ENCODE results near the gene EVI5L.

EVI5L gene

DNA sequence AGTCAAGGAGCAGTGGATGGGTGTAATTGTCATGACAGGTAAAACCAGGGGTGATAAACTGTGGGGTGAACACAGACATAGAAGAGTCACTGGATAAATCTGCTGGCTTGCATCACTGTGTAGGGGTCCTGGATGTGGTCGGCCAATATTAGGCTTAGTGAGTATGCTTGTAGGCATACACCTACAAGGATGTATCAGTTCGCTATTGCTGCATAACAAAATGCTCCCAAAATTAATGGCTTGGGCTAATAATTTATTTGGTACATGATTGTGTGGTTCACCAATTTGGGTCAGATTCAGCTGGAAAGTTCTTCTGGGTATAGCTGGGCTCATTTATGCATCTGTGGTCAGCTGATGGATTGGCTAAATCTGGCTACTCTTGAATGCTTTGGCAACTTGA, 11.2 kb upstream of the EVI5L start:
- DNase-seq = no peak

- DNase-seq = no peak
These were observed 10.7 kb upstream of the EVI5L start for GRCh38 chr19:7819337-7819736.

- no peak for DNase-seq
These were observed 9.4 kb upstream of the EVI5L start for GRCh38 chr19:7820588-7820987.

DNA sequence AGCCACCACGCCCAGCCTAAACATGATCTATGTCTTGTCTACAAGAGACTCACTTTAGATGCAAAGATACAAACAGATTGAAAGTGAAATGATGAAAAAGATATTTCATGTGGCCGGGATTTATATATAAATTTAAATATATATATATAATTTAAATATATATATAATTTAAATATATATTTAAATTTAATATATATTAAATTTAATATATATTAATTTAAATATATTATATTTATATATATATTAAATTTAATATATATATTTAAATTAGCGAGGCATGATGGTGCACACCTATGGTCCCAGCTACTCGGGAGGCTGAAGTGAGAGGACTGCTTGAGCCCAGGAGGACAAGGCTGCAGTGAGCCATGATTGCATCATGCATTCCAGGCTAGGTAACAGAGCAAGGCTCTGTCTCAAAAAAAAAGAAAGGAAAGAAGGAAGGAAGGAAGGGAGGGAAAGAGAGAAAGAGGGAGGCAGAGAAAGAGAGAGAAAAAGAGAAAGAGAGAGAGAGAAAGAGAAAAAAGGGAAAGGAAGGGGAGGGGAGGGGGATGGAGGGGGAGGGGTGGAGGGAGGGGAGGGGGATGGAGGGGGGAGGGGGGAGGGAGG, 7.0 kb upstream of the EVI5L start:
- no peak for DNase-seq

DNA sequence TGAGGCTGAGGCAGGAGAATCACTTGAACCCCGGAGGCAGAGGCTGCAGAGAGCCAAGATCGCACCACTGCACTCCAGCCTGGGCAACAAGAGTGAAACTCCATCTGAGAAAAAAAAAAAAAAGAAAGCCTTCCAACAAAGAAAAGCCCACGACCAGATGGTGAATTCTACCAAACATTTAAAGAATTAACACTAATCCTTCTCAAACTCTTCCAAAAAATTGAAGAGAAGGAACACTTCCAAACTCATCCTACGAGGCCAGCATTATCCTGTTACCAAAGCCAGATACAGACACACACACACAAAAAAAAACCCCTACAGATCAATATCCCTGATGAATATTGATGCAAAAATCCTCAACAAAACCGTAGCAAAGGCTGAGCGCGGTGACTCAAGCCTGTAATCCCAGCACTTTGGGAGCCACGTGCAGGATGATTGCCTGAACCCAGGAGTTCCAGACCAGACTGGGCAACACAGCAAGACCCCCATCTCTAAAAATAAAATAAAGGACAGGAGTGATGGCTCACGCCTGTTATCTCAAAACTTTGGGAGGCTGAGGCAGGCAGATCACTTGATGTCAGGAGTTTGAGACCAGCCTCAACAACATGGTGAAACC, 6.2 kb upstream of the EVI5L start:
- no peak for DNase-seq

- no peak for DNase-seq
These were observed 875 bp upstream of the EVI5L start for GRCh38 chr19:7829166-7829520.

DNA sequence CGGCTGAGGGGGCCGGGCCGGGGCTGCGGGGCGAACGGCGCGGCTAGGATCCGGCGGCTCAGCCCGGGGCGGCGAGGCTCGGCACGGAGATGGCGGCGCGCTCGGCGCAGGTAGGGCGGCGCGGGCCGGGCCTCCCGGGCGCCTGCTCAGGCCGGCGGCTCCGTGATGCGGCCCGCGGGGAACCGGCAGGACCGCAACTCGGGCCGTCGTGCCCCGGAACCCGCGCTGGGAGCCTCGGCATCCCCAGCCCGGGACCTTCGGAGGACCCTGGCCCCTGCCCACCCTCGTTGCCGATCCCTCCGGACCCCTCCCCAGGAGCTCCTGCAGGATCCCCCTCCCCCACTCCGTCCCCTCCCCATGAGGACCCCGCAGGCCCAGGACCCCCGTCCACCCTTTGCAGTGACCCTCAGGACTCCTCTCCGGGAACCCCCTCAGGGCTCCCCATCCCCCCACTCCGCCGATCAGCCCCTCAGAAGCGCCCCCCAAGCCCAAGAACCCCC, 304 bp downstream of the EVI5L start:
- DNase-seq = no peak

DNA sequence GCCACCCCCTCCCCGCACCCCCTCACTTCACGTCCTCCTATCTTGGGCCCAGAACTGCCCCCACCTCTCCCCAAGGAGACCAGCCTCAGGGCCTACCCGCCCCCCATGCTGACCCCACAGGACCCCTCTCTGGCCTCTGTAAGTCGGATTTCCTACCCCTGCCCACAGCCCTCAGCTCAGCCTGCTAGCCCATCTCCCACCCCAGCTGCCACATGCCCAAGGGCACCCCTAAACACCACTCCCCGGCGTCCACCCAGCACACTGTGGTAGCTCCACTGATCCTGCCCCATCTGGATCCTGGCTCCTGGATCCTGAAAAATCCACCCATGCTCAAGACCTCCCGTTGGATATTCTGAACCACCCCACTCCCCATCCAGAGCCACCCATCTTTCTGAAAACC, 805 bp downstream of the EVI5L start:
- no peak for DNase-seq

DNA sequence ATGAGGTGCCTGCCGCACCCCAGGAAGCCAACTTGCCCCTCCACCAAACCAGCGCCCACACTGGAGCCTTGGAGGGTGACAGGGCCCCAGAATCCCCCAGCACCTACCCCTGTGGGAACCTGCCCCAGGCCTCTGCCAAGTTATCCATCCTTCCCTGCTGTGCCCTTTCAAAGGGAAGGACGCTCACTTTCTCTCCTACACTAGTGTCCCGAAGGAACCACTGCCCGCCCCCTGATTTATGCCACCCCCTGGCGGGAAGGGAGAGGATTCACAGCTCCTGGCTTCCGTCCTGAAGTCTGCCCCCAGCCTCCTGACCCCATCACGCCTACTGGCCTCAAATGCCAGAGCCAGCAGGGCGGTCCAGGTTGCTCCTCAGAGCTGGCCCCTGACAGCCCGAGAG, 1.4 kb downstream of the EVI5L start:
- no peak for DNase-seq

- no peak for DNase-seq
These were observed 2.0 kb downstream of the EVI5L start for GRCh38 chr19:7832009-7832408.

DNA sequence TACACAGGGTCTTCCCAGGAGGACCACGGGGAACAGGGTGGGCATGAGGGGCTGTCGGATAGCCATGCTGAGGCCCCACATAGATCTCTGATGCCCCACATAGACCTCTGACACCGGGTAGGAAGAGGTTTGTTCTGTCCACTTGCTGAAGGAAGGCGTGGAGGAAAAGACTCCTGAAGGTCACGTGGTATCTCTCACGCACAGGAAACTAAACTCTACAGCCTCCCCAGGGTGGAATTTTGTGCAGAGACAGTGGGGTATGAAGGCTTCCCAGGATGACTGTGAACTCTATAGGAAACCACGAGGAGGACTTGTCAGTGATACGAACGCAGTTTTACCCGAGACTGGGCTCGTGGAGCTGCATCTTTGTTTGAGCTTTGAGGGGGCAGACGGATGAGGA, 2.8 kb downstream of the EVI5L start:
- DNase-seq = no peak

- DNase-seq = no peak
These were observed 3.4 kb downstream of the EVI5L start for GRCh38 chr19:7833225-7834099.

DNA sequence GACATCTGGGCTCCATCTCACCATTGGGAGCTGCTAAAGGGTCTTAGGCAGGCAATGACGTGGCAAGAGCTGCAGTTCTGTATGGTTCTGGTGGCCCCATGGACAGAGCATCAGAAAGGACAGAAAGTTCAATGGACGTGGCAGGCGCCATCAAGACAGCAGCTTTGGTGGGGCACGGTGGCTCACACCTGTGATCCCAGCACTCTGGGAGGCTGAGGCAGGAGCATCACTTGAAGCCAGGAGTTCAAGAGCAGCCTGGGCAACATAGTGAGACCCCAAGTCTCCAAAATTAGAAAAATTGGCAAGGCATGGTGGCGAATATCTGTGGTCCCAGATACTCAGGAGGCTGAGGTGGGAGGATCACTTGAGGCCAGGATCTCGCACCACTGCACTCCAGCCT, 9.5 kb downstream of the EVI5L start:
- DNase-seq = no peak

DNA sequence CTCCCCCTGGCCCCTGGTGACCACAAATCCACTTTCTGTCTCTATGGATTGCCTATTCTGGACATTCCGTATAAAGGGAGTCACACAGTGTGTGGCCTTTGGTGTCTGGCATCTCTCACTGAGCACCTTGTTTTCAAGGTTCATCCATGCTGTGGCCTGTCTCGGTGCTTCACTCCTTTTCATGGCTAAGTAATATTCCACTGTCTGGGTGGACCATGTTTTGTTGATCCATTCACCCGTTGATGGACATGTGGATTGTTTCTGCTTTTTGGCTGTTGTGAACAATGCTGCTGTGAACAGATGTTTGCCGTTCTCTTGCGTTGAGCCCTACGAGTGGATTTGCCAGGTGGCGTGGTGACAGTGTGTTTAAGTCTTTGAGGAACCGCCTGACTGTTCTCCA, 10.6 kb downstream of the EVI5L start:
- DNase-seq = no peak

DNA sequence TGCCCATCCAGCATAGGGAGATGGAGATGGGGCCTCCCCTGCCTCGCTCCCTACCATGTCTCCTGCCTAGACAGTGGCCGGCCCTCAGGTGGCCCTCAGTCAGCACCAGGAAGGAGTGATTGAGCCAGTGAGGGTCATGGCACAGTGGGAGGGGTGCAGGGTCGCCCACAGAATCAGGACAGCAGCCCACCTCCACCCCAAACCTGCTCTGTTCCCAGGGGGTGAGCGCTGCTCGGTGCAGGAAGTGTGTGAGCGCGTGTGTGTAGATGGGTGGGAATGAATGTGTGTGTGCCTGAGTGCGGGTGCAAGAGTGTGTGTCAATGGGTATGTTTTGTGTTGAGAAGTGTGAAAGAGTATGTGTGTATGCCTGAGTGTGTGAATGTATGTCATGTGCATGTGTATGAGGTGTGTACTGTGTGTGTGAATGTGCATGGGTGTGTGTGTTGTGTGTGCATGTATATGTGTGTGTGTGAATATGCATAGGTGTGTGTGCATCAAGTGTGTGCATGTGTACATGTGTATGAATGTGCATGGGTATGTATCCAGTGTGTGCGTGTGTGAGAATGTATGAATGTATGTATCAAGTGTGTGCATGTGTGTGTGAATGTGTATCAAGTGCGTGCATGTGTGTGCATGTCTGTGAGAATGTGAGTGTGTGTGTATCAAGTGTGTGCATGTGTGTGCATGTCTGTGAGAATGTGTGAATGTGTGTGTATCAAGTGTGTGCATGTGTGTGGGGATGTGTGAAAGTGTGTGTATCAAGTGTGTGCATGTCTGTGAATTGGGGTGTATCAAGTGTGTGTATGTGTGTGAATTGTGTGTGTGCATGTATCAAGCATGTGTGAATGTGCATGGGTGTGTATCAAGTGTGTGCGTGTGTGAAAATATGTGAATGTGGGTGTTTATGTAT, 12.0 kb downstream of the EVI5L start:
- no peak for DNase-seq

- no peak for DNase-seq
These were observed 12.8 kb downstream of the EVI5L start for GRCh38 chr19:7842661-7843294.

GRCh38 chr19:7843521-7843920, 13.5 kb downstream of the EVI5L start:
- DNase-seq = no peak

- no peak for DNase-seq
These were observed 14.4 kb downstream of the EVI5L start for GRCh38 chr19:7844405-7844804.

- DNase-seq = no peak
These were observed 14.9 kb downstream of the EVI5L start for GRCh38 chr19:7844951-7845350.

- no peak for DNase-seq
These were observed 15.6 kb downstream of the EVI5L start for GRCh38 chr19:7845390-7846154.

GRCh38 chr19:7846155-7846646, 16.2 kb downstream of the EVI5L start:
- DNase-seq = no peak

GRCh38 chr19:7847664-7848063, 17.6 kb downstream of the EVI5L start:
- no peak for DNase-seq

Data from activated CD4-positive, alpha-beta T cell treated with anti-CD3 and anti-CD28 coated beads, Interleukin-2, amount 50 U/mL, for 48 hours (primary cell).